Renal cortical epithelial cell (primary cell): Measurements from ENCODE around the gene NOP53. TPM values are rescaled to one million over a fixed set of nuclear protein-coding genes. Genes with fewer than 3 reads are reported as not detected.
A peak's percentile ranks its signal among the peaks of the same experiment; 100 is the strongest.
"Not testable (repeated sequence)": the region's sequence is repeated elsewhere in the genome, so short reads cannot be mapped to it uniquely, and the experiment has no call there.

Experiments
- DNase-seq: peaks from one replicate; pipeline ENCODE4 v3.0.0-alpha.2; 2011; ENCODE audit warnings: low read depth
- total RNA-seq: library from RNA; depleted of rRNA; stranded (reverse); fragments of >200 nt; gene quantifications from 2 replicates; pipeline ENCODE4 v1.2.3, GENCODE V29; 2014

The NOP53 gene
- total RNA-seq, 1 donor from 2014 or later: 74.8 TPM

DNA sequence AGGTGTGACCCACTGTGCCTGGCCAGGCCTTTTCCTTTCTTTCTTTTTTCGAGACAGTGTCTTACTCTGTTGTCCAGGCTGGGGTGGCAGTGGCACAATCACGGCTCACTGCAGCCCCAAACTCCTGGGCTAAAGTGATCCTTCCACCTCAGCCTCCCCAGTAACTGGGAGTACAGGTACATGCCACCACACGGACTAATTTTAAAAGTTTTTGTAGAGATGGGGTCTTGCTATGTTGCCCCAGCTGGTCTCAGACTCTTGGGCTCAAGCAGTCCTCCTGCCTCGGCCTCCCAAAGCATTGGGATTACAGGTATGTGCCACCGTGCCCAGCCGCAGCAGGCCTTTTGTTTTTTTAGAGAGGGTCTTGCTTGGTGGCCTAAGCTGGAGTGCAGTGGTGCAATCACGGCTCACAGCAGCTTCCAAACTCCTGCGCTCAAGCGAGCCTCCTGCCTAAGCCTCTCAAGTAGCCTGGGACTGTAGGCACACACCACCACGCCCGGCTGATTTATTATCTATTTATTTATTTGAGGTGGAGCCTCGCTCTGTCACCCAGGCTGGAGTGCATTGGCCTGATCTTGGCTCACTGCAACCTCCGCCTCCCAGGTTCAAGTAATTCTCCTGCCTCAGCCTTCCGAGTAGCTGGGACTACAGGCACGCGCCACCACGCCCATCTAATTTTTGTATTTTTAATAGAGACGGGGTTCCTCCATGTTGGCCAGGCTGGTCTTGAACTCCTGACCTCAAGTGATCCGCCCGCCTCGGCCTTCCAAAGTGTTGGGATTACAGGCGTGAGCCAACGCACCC lies 32.1 kb downstream of the NOP53 start:
- DNase-seq: not testable (repeated sequence)

DNA sequence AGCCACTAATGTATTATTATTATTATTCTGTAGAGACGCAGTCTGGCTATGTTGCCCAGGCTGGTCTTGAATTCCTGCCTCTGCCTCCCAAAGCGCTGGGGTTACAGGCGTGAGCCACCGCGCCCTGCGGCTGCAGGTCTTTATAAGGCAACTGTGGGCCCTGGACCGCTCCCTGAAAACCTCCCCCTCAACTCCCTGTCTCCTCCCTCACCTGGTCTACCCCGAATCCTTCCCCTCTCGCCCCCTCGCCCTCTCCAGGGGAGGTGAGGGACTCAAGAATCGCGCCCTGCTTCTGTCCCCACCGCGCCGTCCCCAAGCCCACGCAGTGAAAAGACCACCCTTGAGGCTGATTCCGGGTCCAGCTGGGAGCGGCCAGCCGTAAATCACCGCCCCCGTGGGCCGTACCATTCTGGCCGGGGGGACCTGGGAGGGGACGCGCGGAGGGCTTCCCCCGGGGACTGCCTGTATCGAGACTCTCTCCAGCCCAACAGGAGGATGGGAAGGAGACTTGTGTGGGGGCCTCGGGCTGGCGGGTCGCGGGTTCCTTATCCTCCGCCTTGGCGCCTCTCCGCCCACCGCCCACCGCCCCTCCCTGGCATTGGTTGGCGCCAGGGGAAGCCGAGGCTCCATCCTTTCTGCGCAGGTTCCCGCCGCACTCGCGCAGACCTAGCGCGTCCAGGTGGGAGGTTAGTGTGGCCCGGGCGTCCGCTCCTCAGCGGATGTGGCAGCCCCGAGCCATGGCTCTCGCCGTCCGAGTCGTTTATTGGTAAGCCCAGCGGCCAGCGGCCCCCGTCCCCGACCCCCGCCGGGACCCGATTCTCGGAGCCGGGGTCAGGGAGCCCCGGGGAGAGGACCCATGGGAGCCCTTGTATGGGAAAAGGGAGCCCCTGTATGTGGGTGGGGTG lies 33.0 kb downstream of the NOP53 start, which contains the start of gene SELENOW:
SELENOW (plus strand) TSS at position 655 of the 905 bp plus-strand sequence; CDS start at position 738, 83 bp downstream.
- DNase-seq: peak; percentile 34

DNA sequence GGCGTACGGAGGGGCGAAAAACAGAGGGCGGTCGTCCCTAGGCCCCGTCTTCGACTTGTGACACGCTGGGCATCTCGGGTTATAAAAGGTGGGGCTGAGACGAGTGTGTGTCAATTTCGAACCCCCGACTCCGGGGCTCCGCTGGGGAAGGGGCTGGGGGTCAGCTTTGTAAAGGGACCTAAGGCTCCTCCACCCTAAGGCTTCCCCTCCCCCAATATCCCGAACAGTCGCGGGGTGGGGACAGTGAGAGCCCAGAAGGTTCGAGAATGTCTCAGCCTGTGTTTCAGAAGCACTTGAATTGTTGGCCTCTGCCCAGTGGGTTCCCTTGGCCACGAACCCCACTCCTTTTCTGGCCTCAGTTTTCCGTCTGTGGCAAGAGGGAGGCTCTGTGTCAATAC lies 33.6 kb downstream of the NOP53 start:
- DNase-seq: no peak

DNA sequence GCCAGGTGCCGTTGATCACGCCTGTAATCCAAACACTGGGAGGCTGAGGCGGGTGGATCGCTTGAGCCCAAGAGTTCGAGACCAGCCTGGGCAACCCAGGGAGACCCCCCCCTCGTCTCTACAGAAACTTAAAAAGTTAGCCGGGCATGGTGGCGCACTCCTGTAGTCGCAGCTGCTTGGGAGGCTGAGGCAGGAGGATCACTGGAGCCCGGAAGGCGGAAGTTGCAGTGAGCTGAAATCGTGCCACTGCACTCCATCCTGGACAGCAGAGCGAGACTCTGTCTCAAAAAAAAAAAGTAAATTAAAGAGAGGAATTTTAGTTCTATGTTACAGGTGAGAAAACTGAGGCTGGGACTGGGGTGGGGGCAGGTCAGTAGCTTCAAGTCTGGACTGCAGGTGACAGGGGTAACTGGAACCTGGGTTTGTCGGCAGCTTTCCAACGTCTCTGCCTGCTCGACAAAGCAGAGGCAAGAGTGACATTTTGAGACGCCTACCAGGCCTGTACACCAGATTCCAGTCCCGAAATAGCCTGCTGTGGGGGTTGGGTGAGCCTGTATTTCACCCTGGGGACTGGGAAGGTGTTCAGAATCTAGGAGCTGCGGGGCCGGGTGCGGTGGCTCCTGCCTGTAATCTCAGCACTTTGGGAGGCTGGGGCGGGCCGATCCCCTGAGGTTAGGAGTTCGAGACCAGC lies 34.3 kb downstream of the NOP53 start:
- no peak for DNase-seq

DNA sequence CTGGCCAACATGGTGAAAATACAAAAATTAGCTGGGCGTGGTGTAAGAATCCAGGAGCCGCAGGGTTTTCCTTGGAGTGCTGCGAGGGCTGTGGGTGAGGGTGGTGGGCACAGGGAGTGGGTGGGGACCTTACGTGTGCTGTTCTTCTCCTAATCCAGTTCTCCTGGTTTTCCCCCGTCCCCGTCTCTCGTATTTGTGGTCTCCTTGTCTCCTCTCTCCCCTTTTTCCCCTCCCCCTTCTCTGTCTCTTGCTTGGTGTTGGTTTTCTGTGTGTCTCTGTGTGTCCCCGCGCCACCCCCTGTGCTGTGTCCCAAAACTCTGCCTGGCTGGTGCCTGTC lies 34.8 kb downstream of the NOP53 start:
- no peak for DNase-seq

DNA sequence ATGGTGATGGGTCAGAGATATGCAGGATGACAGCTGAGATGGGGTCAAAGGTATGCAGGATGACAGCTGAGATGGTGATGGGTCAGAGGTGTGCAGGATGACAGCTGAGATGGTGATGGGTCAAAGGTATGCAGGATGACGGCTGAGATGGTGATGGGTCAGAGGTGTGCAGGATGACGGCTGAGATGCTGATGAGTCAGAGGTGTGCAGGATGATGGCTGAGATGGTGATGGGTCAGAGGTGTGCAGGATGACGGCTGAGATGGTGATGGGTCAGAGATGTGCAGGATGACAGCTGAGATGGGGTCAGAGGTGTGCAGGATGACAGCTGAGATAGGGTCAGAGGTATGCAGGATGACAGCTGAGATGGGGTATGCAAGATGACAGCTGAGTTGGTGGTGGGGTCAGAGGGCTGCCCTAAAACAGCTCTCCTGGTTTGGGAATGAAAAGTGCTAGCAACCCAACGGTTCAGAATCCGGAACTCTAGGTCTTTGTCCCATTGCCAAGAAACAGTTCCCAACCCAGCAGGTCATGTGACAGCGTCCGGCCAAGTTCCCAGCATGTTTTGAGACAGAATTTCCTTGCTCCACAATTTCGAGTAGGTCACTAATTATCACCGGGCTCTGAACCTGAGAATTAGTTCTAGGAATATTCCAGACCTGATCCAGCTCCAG lies 36.4 kb downstream of the NOP53 start:
- no peak for DNase-seq

DNA sequence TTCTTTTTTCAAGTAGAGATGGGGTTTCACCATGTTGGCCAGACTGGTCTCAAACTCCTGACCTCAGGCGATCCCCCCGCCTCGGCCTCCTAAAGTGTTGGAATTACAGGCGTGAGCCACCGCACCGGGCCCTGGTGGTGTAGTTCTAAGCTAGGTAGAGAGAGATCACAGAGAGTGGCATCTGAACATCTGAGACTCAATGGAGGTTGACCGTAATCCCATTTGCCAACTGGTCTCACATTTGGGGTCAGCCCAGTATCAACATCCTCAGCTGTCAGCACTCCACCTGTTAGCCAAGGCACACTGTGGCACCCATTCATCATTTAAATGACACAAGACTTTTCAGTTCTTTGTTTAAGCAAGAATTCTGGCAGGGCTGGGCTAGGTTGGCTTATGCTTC lies 41.2 kb downstream of the NOP53 start:
- DNase-seq: no peak

DNA sequence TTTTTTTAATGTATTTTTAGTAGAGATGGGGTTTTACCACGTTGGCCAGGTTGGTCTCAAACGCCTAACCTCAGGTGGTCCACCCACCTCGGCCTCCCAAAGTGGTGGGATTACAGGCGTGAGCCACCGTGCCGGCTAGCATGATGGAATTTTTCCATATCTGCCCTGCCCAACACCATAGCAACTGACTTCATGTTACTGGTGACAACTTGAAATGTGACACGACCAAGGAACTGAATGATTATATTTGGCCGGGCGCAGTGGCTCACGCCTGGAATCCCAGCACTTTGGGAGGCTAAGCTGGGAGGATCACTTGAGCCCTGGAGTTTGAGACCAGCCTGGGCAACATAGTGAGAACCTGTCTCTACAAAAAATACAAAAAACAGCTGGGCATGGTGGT lies 42.0 kb downstream of the NOP53 start:
- not testable (repeated sequence) for DNase-seq

DNA sequence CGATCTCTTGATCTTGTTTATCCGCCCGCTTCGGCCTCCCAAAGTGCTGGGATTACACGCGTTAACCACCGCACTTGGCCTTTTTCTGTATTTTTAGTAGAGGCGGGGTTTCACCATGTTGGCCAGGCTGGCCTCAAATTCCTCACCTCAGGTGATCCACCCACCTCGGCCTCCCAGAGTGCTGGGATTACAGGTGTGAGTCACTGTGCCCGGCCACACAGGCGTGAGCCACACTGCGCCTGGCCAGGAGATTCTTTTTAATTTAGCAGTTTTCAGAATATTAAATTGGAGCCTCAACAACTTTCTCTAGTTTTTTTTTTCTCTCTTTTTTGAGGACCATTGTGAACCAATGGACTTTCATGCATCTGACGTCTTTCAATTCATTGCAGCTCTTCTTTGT lies 44.5 kb downstream of the NOP53 start:
- not testable (repeated sequence) for DNase-seq

DNA sequence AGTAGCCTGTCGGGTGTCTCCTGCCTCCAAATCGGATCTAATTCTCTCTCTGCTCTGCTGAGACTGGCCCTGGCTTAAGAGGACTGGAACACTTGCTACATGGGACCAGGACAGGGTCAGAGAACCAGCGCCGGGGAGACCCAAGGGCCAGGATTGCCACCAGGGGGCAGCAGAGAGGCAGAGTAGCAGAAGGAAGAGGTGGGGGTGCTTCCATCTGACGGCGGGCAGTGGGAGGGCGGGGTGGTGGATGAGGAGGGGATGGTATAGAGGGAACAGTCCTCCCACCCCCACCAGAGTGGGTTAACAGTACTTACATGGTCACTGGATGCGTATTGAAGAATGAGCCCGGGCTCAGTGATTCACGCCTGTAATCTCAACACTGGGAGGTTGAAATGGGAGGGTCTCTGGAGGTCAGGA lies 45.1 kb downstream of the NOP53 start:
- DNase-seq: peak; percentile 39

DNA sequence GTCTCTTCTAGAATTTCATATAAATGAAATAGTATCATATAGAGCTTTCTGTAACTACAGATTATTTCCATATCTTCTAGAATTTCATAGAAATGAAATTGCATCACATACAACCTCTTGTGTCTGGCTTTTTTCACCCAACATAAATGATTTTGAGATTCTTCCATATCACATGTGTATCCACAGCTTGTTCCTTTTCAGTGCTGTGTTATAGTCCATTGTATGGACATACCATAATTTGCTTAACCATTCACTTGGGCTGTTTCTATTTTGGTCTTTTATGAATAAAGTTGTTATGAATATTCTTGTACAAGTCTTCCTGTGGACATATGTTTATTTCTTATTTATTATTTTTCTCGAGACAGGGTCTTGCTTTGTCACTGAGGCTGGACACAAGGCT lies 47.3 kb downstream of the NOP53 start:
- DNase-seq: no peak

DNA sequence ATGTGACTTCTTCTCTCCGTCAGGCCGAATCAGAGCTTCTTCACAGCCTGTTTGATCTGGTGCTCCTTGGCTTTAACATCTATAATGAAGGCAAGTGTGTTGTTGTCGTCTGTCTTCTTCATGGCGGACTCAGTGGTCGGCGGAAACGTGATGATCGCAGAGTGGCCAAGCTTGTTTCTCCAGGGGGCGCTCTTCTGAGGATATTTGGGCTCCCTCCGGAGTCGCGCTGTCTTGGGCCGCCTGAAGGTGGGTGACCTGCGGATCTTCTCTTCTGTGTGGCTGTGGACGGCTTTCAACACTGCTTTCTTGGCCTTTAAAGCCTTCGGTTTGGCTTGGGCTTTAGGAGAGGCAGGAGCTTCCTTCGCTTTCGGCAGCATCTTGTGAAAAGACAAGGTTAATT lies 49.2 kb downstream of the NOP53 start:
- no peak for DNase-seq

DNA sequence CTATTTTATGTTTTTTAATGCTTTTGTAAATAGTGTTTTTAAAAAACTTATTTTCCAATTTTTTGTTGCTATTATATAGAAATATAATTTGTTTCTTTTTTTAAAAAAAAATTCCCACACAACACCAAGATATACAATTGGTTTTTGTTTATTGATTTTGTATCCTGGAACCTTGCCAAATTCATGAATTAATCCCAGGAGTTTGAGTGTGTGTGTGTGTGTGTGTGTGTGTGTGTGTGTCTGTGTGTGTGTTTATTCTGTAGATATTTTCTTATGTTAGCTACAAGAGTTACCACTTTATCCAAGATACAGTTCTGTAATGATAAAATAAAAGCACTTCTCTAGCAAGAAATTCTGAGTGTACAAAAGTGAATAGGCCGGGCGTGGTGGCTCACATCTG lies 51.4 kb downstream of the NOP53 start:
- no peak for DNase-seq

DNA sequence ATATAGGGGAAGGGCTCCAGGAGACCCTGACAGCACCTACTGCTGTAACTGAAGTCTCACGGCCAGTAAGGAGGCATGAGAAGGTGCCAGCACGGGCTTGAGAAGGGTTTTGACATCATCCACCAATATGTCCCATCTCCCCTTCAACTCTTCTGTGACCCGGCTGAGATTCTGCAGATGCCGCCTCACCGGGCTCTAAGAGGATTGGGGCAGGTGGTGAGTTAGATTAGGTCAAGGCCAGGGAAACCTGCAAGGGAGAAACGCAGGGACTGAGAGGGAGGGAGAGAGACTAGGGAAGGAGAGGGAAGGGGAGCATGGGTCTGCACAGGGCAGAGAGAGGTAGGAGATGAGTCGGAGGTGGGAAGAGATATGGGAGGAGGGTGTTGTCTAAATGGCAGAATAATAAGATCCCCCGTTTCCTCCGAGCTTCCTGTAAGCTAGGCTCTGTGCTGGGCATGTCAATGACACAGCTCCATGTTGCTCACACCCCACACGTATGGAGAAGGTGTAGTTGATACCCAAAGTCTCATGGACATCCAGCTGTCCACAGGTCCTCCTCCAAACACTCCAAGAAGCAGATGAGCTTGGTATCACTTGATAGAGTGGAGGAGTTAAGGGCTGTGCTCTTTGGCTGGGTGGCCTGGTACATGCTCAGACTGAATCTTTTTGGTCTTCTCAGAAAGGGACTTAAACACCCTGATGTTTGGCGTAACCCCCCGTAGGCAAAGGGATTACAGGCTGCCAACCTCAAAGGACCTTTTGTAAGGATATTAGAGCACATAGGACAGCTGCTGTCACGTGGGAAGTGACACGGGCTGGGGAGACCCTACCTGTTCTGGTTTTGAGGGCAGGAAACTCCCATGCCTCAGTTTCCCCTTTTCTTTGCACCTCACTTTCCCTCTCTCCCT lies 52.9 kb downstream of the NOP53 start:
- DNase-seq: no peak

DNA sequence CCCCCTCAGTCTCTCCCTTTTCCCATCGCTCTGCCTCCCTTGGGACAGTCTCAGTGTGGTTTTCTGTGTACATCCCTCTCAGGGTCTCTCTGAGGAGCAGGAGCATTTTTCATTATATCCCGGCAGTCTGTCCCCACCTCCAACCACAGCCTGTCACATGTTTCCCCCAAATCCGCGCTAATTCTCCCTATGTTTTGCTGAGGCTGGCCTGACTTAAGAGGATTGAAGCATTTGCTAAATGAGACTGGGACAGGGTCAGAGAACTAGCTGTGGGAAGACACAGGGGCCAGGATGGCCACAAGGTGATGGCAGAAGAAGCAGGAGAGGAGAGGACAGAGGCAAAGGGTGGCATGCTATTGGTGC lies 53.5 kb downstream of the NOP53 start:
- DNase-seq: no peak

DNA sequence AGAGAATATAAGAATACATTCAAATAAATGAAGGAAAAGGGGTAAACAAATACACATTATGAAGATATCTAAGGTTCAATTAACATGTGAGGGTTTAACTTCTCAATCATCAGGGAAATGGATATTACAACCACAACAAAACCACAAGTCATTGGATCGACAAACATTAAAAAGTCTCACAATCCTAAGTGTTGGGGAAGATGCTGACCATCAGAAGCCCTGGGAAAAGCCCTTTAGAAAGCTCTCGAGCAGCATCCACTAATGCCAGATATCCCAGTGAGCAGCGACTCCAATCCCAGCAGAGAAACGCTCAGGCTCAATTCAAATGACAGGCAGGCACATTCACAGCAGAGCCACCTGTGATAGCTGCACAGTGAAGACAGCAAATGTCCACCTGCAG lies 55.9 kb downstream of the NOP53 start:
- no peak for DNase-seq

DNA sequence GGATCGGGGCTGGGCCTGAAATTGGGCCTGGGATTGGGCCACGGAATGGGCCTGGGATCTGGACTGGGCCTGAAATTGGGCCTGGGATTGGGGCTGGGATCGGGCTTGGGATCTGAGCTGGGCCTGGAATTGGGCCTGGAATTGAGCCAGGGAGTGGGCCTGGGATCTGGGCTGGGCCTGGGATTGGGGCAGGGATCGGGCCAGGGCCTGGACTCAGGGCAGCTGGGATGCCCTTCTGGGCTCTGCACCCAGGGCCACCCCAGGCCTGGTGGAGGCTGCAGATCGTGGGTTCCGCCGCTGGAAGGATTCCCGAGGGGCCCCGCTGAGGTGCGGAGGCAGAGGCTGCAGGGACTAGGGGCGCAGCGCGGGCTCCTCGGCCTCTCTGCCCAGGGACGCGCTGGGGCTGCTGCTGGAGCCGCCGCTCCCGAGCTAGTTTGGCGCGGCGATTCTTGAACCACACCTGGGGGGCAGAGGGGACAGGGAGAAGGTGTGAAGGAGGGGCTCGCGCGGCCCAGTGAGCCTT lies 57.2 kb downstream of the NOP53 start:
- no peak for DNase-seq

DNA sequence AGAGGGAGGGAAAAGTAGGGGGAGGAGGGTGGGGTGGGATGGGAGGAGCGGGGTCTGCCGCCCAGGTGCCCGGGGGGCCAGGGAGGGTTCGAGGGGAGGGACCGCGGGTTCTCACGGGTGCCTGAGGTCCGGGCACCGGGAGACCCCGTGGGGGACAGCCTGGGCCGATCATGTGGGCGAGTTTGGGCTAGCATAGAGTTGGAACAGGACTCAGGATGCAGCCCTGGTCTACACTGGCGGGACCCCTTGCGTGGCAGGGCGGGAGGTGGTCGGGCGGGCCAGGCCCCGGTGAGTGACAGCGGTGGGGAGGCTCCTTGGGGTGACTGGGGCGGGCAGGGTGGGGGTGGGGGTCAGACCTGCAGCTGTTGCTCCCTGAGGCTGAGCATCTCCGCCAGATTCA lies 57.8 kb downstream of the NOP53 start:
- DNase-seq: not testable (repeated sequence)

DNA sequence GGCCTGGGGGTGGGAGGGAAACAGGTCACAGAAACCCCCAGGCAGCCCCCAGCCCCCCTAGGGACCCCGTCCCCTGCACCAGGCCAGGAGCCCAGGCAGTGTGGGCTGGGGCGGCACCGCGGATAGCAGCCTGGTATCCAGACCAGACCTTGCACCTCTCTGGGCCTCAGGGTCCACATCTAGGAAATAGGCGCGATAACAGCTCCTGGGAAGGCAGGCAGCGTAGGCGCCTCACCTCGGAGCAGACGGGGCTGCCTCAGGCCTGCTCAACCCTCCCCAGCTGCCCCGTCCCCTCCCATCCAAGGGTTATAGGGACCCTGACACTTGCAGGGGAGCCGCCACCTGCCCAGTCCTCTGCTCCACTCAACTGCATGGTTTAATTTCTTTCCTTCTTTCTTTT lies 58.3 kb downstream of the NOP53 start:
- not testable (repeated sequence) for DNase-seq

DNA sequence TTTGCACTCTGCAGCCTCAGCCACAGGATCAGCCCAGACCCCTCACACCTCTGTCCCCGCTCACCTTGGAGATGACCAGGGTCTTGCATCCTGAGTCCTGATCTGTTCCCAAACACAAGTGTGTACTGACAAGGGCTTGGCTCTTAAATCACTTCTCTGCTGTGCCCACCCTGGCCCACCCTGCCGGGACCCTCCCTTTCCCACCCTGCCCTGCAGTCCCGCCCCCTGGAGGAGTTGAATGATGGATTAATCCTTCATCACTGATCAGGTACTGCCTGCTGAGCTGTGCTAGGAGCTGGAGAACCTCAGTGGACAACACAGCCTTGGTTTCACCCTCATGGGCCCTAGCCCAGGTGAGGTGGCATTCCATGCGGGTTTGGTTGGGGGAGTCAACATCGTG lies 59.1 kb downstream of the NOP53 start, which contains the start of gene TPRX1:
TPRX1 (minus strand) TSS at position 101 of the 400 bp plus-strand sequence; CDS start at position 89, 12 bp downstream.
- DNase-seq: not testable (repeated sequence)
